A673 (cell line): ENCODE measurements around the gene MEF2B. TPM values are rescaled to one million over a fixed set of nuclear protein-coding genes. Genes with fewer than 3 reads are reported as not detected.
A peak's percentile ranks its signal among the peaks of the same experiment; 100 is the strongest.

Experiments used
- BruUV-seq: library from RNA; stranded (reverse); fragments of 400-500 nt; replicated peaks from 2 replicates; lab custom pipeline; 2021; lab: Mats Ljungman, UMichigan
- CTCF ChIA-PET: fragments of 300-600 bp; sonication (Branson Sonifier 250); formaldehyde crosslinking; loops from one replicate; lab custom pipeline; 2022; ENCODE audit warnings: antibody characterized with exemption; lab: Charles Lee
- POLR2A ChIA-PET: fragments of 300-600 bp; sonication (Branson Sonifier 250); formaldehyde crosslinking; loops from one replicate; lab custom pipeline; 2022; ENCODE audit warnings: antibody characterized with exemption; ENCODE audit not compliant: low non-redundant PET; lab: Charles Lee
- DNase-seq: peaks from one replicate; pipeline ENCODE4 v3.0.0-alpha.2; 2015; ENCODE audit warnings: low spot score
- H3K27ac ChIP-seq: fragments of 200-600 bp; sonication (generic); 2 replicates; pipeline ENCODE4 v1.5.1; 2016; ENCODE audit warnings: mixed run types, low read depth, mild to moderate bottlenecking, mixed read lengths, antibody characterized with exemption, low read length; ENCODE audit not compliant: poor library complexity, severe bottlenecking
- H3K27me3 ChIP-seq: fragments of 200-600 bp; sonication (generic); replicated peaks from 2 replicates; pipeline ENCODE4 v1.6.1; 2017; ENCODE audit warnings: mixed run types, low read depth, mild to moderate bottlenecking, mixed read lengths, antibody characterized with exemption, low read length; ENCODE audit not compliant: insufficient read depth, poor library complexity
- H3K36me3 ChIP-seq: fragments of 200-600 bp; sonication (generic); 2 replicates; pipeline ENCODE4 v1.6.1; 2016; ENCODE audit warnings: mixed run types, mild to moderate bottlenecking, mixed read lengths, antibody characterized with exemption, low read length; ENCODE audit not compliant: insufficient read depth, poor library complexity, severe bottlenecking
- H3K4me1 ChIP-seq: fragments of 200-600 bp; sonication (generic); 2 replicates; pipeline ENCODE4 v1.6.1; 2017; ENCODE audit warnings: mixed run types, mild to moderate bottlenecking, mixed read lengths, antibody characterized with exemption, low read length; ENCODE audit not compliant: insufficient read depth, poor library complexity, severe bottlenecking
- H3K4me3 ChIP-seq: fragments of 200-600 bp; sonication (generic); 2 replicates; pipeline ENCODE4 v1.5.1; 2016; ENCODE audit warnings: low read depth, mixed run types, mild to moderate bottlenecking, mixed read lengths, low read length; ENCODE audit not compliant: poor library complexity, severe bottlenecking
- H3K9me3 ChIP-seq: fragments of 200-600 bp; sonication (generic); 2 replicates; pipeline ENCODE4 v1.6.1; 2016; ENCODE audit warnings: mixed run types, low read depth, mild to moderate bottlenecking, mixed read lengths, antibody characterized with exemption, low read length; ENCODE audit not compliant: poor library complexity, severe bottlenecking
- EZH2 ChIP-seq: fragments of 200-600 bp; sonication (generic); IDR thresholded peaks from 2 replicates; pipeline ENCODE4 v1.6.1; 2017; ENCODE audit warnings: borderline replicate concordance, low read depth, mild to moderate bottlenecking, mixed read lengths, antibody characterized with exemption, low read length; ENCODE audit not compliant: poor library complexity, severe bottlenecking
- intact Hi-C: fragments of 100-400 bp; cut with micrococcal nuclease; formaldehyde crosslinking; loops from one replicate; pipeline ENCODE4 v1.10.0; 2022; ENCODE audit not compliant: unreplicated experiment
- total RNA-seq: library from RNA; stranded (reverse); gene quantifications from 2 replicates; pipeline ENCODE4 v1.2.3, GENCODE V29; 2021
- TF ChIP-seq, protein P1 (sequence below): fragments of 300-800, 200-600 bp; sonication (generic); conservative IDR thresholded peaks from 2 replicates; pipeline ENCODE4 v1.5.1; 2017; ENCODE audit warnings: low read depth, mild to moderate bottlenecking, antibody characterized with exemption, low read length, moderate library complexity, mixed read lengths

The MEF2B gene
- total RNA-seq, 1 experiment from 2014 or later = 2.9 TPM

DNA sequence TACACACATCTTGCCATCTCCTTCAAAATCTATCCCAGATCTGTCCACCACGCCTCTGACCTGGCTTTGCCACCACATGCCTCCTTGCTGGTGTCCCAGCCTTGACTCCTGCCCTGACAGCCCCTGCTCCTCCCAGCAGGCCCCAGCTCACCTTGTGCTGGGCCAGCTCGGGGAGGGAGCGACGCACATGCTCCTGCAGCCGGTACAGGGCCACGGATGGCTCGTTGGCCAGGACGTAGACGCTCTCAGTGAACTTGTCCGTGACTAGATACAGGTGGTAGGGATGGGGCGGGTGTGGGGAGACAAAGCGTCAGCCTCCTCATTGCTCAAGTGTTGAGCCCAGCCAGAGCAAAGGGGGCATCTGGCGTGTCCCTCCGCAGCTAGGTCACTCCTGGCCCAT, 16.7 kb upstream of the MEF2B start:
- BruUV-seq = no TSS peak
- H3K4me3 ChIP-seq = no peak overlapping the region
- DNase-seq = no peak
- TF ChIP-seq, protein P1, sequence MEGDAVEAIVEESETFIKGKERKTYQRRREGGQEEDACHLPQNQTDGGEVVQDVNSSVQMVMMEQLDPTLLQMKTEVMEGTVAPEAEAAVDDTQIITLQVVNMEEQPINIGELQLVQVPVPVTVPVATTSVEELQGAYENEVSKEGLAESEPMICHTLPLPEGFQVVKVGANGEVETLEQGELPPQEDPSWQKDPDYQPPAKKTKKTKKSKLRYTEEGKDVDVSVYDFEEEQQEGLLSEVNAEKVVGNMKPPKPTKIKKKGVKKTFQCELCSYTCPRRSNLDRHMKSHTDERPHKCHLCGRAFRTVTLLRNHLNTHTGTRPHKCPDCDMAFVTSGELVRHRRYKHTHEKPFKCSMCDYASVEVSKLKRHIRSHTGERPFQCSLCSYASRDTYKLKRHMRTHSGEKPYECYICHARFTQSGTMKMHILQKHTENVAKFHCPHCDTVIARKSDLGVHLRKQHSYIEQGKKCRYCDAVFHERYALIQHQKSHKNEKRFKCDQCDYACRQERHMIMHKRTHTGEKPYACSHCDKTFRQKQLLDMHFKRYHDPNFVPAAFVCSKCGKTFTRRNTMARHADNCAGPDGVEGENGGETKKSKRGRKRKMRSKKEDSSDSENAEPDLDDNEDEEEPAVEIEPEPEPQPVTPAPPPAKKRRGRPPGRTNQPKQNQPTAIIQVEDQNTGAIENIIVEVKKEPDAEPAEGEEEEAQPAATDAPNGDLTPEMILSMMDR = no peak
- TF ChIP-seq EZH2 = no peak
- H3K27me3 ChIP-seq = no peaks in the 10 kb centered on the region
- no peaks in the 10 kb centered on the region for H3K36me3 ChIP-seq
- H3K9me3 ChIP-seq = no peaks in the 10 kb centered on the region
- CTCF ChIA-PET = no interaction called here
- intact Hi-C loops = loop anchor here (5.0 kb wide), 1 partner anchor 306 kb away; no protein-coding TSS in a partner anchor
- POLR2A ChIA-PET = no interaction called here
- H3K4me1 ChIP-seq = no peaks in the 10 kb centered on the region
- H3K27ac ChIP-seq = no peak overlapping the region

DNA sequence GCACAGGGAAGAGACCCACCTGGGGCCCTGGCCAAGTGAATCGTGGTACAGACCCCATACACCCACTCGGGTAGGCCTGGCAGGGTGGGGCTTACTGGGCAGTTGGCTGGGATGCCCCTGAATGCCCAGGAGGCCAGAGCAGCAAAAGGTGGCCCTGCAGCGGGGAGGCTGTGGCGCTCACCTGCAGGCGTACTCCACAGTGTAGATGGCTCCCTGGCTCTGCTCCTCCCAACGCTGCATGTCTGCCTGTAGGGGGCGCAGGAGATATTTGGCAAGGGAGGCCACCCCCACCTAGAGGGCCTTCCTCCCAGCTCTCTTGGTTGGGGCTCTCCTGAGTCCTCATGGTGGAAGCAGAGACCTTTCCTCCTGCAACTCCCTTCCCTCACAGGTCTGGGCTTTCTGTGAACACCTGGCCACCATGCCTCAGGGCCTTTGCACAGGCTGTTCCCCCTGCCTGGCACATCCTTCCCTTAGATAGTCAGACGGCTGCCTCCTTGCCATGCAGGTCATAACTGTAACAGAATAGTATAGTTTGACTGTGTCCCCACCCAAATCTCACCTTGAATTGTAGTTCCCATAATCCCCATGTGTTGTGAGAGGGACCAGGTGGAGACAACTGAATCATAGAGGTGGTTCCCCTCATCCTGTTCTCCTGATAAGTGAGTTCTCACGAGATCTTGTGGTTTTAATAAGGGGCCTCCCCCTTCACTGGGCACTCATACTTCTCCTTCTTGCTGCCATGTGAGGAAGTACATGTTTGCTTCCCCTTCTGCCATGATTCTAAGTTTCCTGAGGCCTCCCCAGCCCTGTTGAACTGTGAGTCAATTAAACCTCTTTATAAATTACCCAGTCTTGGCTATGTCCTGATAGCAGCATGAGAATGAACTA, 16.0 kb upstream of the MEF2B start:
- peak; percentile 77 for DNase-seq
- no peaks in the 10 kb centered on the region for H3K4me1 ChIP-seq

DNA sequence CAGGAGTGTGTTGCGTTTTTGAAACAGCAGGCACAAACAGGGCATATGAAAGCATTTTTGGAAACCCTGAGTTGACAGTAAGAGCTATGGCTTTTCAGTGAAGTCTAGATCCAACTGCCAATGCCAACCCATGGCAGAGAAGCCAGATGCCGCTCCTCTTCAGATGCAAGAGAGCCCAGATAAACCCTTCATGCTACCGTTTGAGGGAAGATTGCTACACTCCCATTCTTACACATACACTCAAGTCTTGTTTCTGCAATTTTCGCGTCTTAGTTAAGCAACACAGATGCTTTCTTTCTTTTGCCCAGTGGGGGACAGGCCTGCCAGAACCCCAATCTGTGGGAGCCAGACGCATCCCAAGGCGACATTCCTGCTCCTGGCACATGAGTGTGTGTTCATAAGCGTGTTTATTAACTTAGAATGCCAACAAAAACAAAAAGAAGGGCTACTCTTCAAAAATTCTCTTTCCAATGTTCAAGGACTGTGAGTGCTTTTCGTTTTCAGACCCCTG, 11.5 kb upstream of the MEF2B start:
- ChIA-PET CTCF (no interaction called here), POLR2A (no interaction called here)
- H3K4me3 ChIP-seq = no peak overlapping the region
- H3K27me3 ChIP-seq = no peaks in the 10 kb centered on the region
- no peaks in the 10 kb centered on the region for H3K4me1 ChIP-seq
- intact Hi-C loops = no loop called here
- BruUV-seq = no TSS peak
- no peak for DNase-seq
- no peak for TF ChIP-seq EZH2
- TF ChIP-seq, protein P1 = no peak
- H3K9me3 ChIP-seq = no peaks in the 10 kb centered on the region
- H3K36me3 ChIP-seq = no peaks in the 10 kb centered on the region
- no peak overlapping the region for H3K27ac ChIP-seq

More for the DNA sequence above, 16.0 kb upstream of the MEF2B start:
- Histone ChIP-seq H3K4me3 (no peak overlapping the region), H3K27me3 (no peaks in the 10 kb centered on the region), H3K9me3 (no peaks in the 10 kb centered on the region), H3K27ac (no peak overlapping the region), H3K36me3 (no peaks in the 10 kb centered on the region)
- ChIA-PET POLR2A (interaction anchor here (0.6 kb wide), 1 partner anchor 16 kb away, joined by 4 read pairs; the partner anchor contains the start of gene MEF2B), CTCF (interaction anchor here (1.0 kb wide), 1 partner anchor 156 kb away, joined by 5 read pairs; no protein-coding TSS in a partner anchor)
- TF ChIP-seq, protein P1 = peak; percentile 87
- TF ChIP-seq EZH2 = no peak
- BruUV-seq = no TSS peak
- intact Hi-C loops = loop anchor here (5.0 kb wide), 1 partner anchor 306 kb away; no protein-coding TSS in a partner anchor
